NB4 (cell line): ENCODE data around the gene ADAMTS2.

Experiments
- DNase-seq: peaks from one replicate; pipeline ENCODE4 v3.0.0; 2010; ENCODE audit warnings: low read depth
- H3K4me3 ChIP-seq: one replicate; pipeline ENCODE4 v1.5.1; 2011; ENCODE audit warnings: mild to moderate bottlenecking, low read depth, low read length, moderate library complexity
- MYC ChIP-seq: IDR thresholded peaks from 2 replicates; pipeline ENCODE4 v1.6.1; 2011; ENCODE audit warnings: low read depth, low read length
- POLR2A ChIP-seq: IDR thresholded peaks from 2 replicates; pipeline ENCODE4 v1.6.1; 2011; ENCODE audit warnings: mild to moderate bottlenecking; ENCODE audit not compliant: insufficient read length; ENCODE audit errors: extremely low read depth
- TF ChIP-seq, protein P1 (sequence below): IDR thresholded peaks from 2 replicates; pipeline ENCODE4 v1.6.1; 2011; ENCODE audit warnings: low read depth, low read length
- TF ChIP-seq, protein P2 (sequence below): IDR thresholded peaks from one replicate; pipeline ENCODE4 v1.5.1; 2012; ENCODE audit warnings: low read depth, low read length

Gene ADAMTS2

DNA sequence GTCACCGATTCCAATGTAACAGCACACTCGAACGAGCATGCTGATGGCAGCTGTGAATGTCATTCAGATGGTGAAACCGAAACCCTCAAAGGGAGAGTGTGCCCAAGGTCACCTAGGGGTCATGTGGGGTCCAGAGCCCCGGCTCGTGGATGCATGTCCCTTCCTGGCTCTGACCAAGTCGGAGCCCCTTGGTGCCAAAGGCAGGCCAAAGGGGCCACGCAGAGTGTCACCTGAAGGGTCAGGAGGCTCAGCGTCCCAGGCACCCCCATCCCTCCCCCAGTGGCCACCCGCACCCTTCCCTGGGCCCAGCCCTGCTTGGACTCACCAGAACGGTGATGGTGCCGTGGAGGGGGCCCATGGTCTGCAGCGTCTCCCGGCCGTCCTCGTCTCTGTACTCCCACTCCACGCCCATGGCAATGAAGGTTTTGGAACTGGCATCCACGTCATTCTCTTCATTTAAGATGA lies 215.6 kb downstream of the ADAMTS2 start:
- TF ChIP-seq MYC (no peak), POLR2A (no peak)
- TF ChIP-seq, protein P1, sequence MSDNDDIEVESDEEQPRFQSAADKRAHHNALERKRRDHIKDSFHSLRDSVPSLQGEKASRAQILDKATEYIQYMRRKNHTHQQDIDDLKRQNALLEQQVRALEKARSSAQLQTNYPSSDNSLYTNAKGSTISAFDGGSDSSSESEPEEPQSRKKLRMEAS: no peak
- TF ChIP-seq, protein P2, sequence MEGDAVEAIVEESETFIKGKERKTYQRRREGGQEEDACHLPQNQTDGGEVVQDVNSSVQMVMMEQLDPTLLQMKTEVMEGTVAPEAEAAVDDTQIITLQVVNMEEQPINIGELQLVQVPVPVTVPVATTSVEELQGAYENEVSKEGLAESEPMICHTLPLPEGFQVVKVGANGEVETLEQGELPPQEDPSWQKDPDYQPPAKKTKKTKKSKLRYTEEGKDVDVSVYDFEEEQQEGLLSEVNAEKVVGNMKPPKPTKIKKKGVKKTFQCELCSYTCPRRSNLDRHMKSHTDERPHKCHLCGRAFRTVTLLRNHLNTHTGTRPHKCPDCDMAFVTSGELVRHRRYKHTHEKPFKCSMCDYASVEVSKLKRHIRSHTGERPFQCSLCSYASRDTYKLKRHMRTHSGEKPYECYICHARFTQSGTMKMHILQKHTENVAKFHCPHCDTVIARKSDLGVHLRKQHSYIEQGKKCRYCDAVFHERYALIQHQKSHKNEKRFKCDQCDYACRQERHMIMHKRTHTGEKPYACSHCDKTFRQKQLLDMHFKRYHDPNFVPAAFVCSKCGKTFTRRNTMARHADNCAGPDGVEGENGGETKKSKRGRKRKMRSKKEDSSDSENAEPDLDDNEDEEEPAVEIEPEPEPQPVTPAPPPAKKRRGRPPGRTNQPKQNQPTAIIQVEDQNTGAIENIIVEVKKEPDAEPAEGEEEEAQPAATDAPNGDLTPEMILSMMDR: no peak
- no peak for DNase-seq
- no peak overlapping the region for H3K4me3 ChIP-seq

DNA sequence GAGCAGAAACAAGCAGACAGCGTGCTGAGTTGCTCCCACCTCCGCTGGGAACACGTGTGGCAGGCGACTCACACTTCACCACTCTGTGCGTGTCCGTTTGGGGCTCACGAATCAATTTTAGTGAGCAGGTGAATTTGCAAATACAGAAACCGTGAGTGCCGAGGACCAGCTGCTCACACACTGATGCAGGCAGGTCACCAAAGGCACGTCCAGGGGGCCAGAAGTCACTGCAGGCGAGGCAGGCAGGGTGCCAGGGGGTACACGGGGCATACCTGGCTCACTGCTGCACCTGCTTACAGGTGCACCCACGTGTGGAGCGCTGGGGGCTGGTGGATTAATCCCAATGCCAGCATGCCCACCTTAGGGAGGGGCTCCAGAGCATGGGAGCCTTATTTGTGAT lies 216.3 kb downstream of the ADAMTS2 start:
- H3K4me3 ChIP-seq: no peak overlapping the region
- DNase-seq: no peak
- TF ChIP-seq, protein P1: no peak
- TF ChIP-seq POLR2A (no peak), MYC (no peak)
- TF ChIP-seq, protein P2: no peak

DNA sequence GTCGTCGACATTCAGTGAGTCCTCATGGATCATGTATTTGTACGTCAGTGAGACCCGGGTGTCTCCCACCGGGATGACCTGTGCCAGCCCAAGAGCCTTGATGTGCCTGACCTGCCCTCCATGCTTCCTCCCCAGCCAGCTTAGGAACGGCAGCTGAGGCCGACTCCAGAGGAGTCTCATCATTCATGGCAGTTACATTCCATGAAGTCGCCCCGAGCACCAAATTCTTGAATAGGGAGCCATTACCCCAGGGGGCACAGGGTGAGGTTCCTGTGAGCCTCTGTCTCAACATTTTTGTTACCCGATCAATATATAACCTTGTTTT lies 217.3 kb downstream of the ADAMTS2 start:
- H3K4me3 ChIP-seq: no peak overlapping the region
- DNase-seq: no peak
- TF ChIP-seq, protein P1: no peak
- TF ChIP-seq, protein P2: no peak
- TF ChIP-seq MYC: no peak
- no peak for TF ChIP-seq POLR2A

DNA sequence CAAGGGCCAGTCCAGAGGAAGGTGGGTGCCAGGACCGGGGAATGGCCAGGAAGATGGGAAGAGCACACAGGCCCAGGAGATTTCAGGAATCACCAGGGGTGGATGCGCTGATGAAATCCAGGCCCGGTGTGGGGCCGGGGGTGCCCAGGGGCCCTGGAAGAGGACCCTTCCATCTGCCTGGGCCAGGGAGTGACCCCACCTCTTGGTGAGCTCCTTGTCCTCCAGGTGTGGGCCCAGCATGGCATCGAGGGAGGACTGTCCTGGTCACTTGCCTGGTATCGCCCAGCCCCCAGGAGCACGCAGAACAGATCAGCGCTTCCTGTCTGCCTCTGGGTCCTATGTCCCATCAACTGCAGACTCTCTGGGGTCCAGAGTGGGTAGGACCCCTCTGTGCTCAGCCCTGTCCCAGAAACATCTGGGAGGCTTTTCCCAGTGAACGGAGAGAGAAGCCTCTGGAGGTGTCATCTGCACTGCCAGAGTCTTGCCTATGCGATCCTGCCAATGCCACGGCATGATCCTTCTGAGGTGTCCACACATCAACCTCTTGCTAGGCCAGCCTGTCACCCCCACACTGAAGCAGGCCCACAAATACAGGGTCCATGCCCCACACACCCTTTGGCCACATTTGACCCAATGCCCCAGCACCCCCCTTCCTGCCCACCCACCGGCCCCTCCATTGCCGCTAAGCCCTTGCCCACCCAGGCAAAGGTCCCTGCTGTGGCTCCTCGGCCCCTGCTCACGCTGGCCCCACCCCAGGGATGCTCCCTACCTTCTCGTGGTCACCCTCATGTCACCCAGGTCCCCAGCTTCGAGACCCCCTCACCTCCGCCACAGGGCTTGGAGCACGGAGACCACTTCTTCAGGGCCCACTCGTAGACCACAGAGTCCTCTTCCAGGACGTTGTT lies 217.9 kb downstream of the ADAMTS2 start:
- H3K4me3 ChIP-seq: no peak overlapping the region
- no peak for DNase-seq
- TF ChIP-seq, protein P1: no peak
- TF ChIP-seq, protein P2: no peak
- TF ChIP-seq POLR2A: no peak
- no peak for TF ChIP-seq MYC

DNA sequence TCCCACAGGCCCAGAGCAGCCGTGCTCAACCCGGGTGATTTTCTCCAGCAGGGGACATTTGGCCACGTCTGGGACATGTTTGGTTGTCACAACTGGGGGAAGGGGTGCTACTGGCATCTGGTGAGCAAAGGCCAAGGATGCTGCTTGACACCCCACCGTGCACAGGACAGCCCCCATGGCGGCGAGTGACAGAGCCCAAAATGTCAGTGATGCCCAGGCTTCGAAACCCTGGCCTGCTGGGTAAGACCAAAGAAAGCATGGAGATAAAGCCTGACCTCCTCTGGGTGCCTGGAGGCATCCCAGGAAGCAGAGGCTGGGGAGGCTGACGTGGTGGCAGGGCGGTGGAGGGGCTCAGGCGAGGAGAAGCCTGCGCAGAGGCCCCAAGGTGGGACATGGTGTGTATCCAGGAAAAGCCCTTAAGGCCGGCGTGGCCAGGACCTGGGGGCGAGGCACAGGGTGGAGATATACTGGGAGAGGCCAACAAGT lies 218.7 kb downstream of the ADAMTS2 start:
- TF ChIP-seq, protein P1: no peak
- TF ChIP-seq MYC: no peak
- TF ChIP-seq POLR2A: no peak
- TF ChIP-seq, protein P2: no peak
- no peak for DNase-seq
- no peak overlapping the region for H3K4me3 ChIP-seq
